Stimulated activated naive CD8-positive, alpha-beta T cell treated with anti-CD3 and anti-CD28 coated beads, Interleukin-15, amount 100 ng/mL, for 72 hours (primary cell): Measurements from ENCODE around the gene RDH13.

Experiments
- ATAC-seq: fragments of 150-1000 bp; cut with Tn5 transposase; 2 replicates; pipeline ENCODE4 v1.10.0; 2021; ENCODE audit warnings: mild to moderate bottlenecking, moderate library complexity
- DNase-seq, 2 donors: peaks; one replicate each; pipeline ENCODE4 v3.0.0; 2021 to 2022
- H3K27ac Mint-ChIP-seq, 2 donors: one replicate each; pipeline ENCODE4 v1.8.0; 2022; ENCODE audit warnings: mild to moderate bottlenecking in 2 of 2, mixed read lengths in 2 of 2, moderate library complexity in 2 of 2
- H3K27me3 Mint-ChIP-seq: one replicate; pipeline ENCODE4 v1.8.0; 2022; ENCODE audit warnings: mixed read lengths
- H3K4me1 Mint-ChIP-seq: one replicate; pipeline ENCODE4 v1.8.0; 2022; ENCODE audit warnings: mild to moderate bottlenecking, mixed read lengths
- H3K4me3 Mint-ChIP-seq, 2 donors: one replicate each; pipeline ENCODE4 v1.8.0; 2022; ENCODE audit warnings: mild to moderate bottlenecking in 2 of 2, mixed read lengths in 2 of 2, moderate library complexity in 1 of 2
- H3K9me3 Mint-ChIP-seq, 2 donors: one replicate each; pipeline ENCODE4 v1.8.0; 2022; ENCODE audit warnings: mixed read lengths in 2 of 2

The RDH13 gene

GRCh38 chr19:55096061-55096701 is 33.2 kb upstream of the RDH13 start:
- Mint-ChIP-seq H3K27ac (no peak overlapping the region), H3K4me1 (no peaks in the 10 kb centered on the region)
- peak; percentile 24 for ATAC-seq

GRCh38 chr19:55095260-55096060 is 32.5 kb upstream of the RDH13 start:
- DNase-seq = no peak
- no peaks in the 10 kb centered on the region for H3K4me1 Mint-ChIP-seq
- no peak overlapping the region for H3K27ac Mint-ChIP-seq
- H3K9me3 Mint-ChIP-seq = no peaks in the 10 kb centered on the region
- H3K27me3 Mint-ChIP-seq = no peaks in the 10 kb centered on the region
- no peak overlapping the region for H3K4me3 Mint-ChIP-seq
- ATAC-seq = no peak

More at GRCh38 chr19:55096061-55096701, 33.2 kb upstream of the RDH13 start:
- no peaks in the 10 kb centered on the region for H3K27me3 Mint-ChIP-seq
- no peak for DNase-seq
- H3K4me3 Mint-ChIP-seq = no peak overlapping the region
- H3K9me3 Mint-ChIP-seq = no peaks in the 10 kb centered on the region

- DNase-seq = no peak
- Mint-ChIP-seq H3K27me3 (peaks cover 4% of the 10 kb centered on the region), H3K4me1 (peaks cover 3% of the 10 kb centered on the region), H3K4me3 (no peak overlapping the region), H3K27ac (no peak overlapping the region), H3K9me3 (no peaks in the 10 kb centered on the region)
- no peak for ATAC-seq
These were observed 31.7 kb upstream of the RDH13 start for GRCh38 chr19:55094456-55095259.

- H3K27me3 Mint-ChIP-seq = peaks cover 23% of the 10 kb centered on the region
- H3K4me3 Mint-ChIP-seq = no peak overlapping the region
- ATAC-seq (peak; percentile 40), DNase-seq (no peak)
- no peaks in the 10 kb centered on the region for H3K9me3 Mint-ChIP-seq
- no peak overlapping the region for H3K27ac Mint-ChIP-seq
- H3K4me1 Mint-ChIP-seq = peaks cover 23% of the 10 kb centered on the region
These were observed 29.7 kb upstream of the RDH13 start for GRCh38 chr19:55092423-55093318.

GRCh38 chr19:55091955-55092354 is 29.0 kb upstream of the RDH13 start:
- Mint-ChIP-seq H3K27me3 (peaks cover 31% of the 10 kb centered on the region), H3K4me1 (peaks cover 30% of the 10 kb centered on the region), H3K27ac (no peak overlapping the region), H3K9me3 (no peaks in the 10 kb centered on the region), H3K4me3 (no peak overlapping the region)
- DNase-seq (no peak), ATAC-seq (no peak)

- H3K4me1 Mint-ChIP-seq = peaks cover 31% of the 10 kb centered on the region
- H3K4me3 Mint-ChIP-seq = no peak overlapping the region
- peaks cover 34% of the 10 kb centered on the region for H3K27me3 Mint-ChIP-seq
- no peak for DNase-seq
- no peaks in the 10 kb centered on the region for H3K9me3 Mint-ChIP-seq
- no peak for ATAC-seq
- no peak overlapping the region for H3K27ac Mint-ChIP-seq
These were observed 28.4 kb upstream of the RDH13 start for GRCh38 chr19:55091126-55091910.

GRCh38 chr19:55090564-55090963 is 27.6 kb upstream of the RDH13 start:
- Mint-ChIP-seq H3K27me3 (peaks cover 42% of the 10 kb centered on the region), H3K4me3 (no peak overlapping the region), H3K27ac (no peak overlapping the region), H3K4me1 (peaks cover 31% of the 10 kb centered on the region), H3K9me3 (no peaks in the 10 kb centered on the region)
- no peak for DNase-seq
- no peak for ATAC-seq

- no peak for ATAC-seq
- Mint-ChIP-seq H3K4me3 (no peak overlapping the region), H3K27me3 (peaks cover 53% of the 10 kb centered on the region), H3K4me1 (peaks cover 31% of the 10 kb centered on the region), H3K9me3 (no peaks in the 10 kb centered on the region), H3K27ac (peak overlapping the region in 1 of 2 donors; percentile 35)
- DNase-seq = no peak
These were observed 26.5 kb upstream of the RDH13 start for GRCh38 chr19:55089342-55089944.

GRCh38 chr19:55088543-55089341 is 25.8 kb upstream of the RDH13 start:
- Mint-ChIP-seq H3K9me3 (no peaks in the 10 kb centered on the region), H3K27me3 (peaks cover 60% of the 10 kb centered on the region), H3K4me1 (peaks cover 31% of the 10 kb centered on the region), H3K27ac (peak overlapping the region; percentile 10 to 55), H3K4me3 (peak overlapping the region; percentile 46 to 73)
- DNase-seq = peak; percentile 74 to 78
- ATAC-seq = peak; percentile 34

- ATAC-seq = no peak
- Mint-ChIP-seq H3K9me3 (no peaks in the 10 kb centered on the region), H3K27me3 (peaks cover 67% of the 10 kb centered on the region), H3K27ac (peak overlapping the region in 1 of 2 donors; percentile 55), H3K4me1 (peaks cover 36% of the 10 kb centered on the region), H3K4me3 (peak overlapping the region; percentile 46 to 73)
- DNase-seq = no peak
These were observed 25.1 kb upstream of the RDH13 start for GRCh38 chr19:55088021-55088451.

GRCh38 chr19:55087542-55087901 is 24.6 kb upstream of the RDH13 start:
- peaks cover 3% of the 10 kb centered on the region in 2 donors for H3K9me3 Mint-ChIP-seq
- DNase-seq (no peak), ATAC-seq (no peak)
- H3K4me3 Mint-ChIP-seq = peak overlapping the region; percentile 16 to 87
- peaks cover 72% of the 10 kb centered on the region for H3K27me3 Mint-ChIP-seq
- H3K4me1 Mint-ChIP-seq = peaks cover 41% of the 10 kb centered on the region
- H3K27ac Mint-ChIP-seq = no peak overlapping the region

- peak in 1 of 2 donors; percentile 44 for DNase-seq
- Mint-ChIP-seq H3K27me3 (peaks cover 78% of the 10 kb centered on the region), H3K27ac (no peak overlapping the region), H3K4me3 (peak overlapping the region; percentile 16 to 87), H3K4me1 (peaks cover 47% of the 10 kb centered on the region), H3K9me3 (peaks cover 3 to 7% of the 10 kb centered on the region in 2 donors)
- ATAC-seq = peak; percentile 52
These were observed 24.0 kb upstream of the RDH13 start for GRCh38 chr19:55086730-55087541.
